Measurements from ENCODE around the gene HEXA. TPM values are rescaled to one million over a fixed set of nuclear protein-coding genes. Genes with fewer than 3 reads are reported as not detected.
A peak's percentile ranks its signal among the peaks of the same experiment; 100 is the strongest.

HEXA gene
- total and polyA plus RNA-seq, 10 donors = 99.1 to 172 (median 117) TPM

GRCh38 chr15:72313448-72313840 lies 62.4 kb downstream of the HEXA start:
- no peak for DNase-seq
- no peaks in the 10 kb centered on the region for H3K36me3 ChIP-seq
- H3K4me3 ChIP-seq = no peak overlapping the region
- 77 to 84% (median 82%) methylated on average over 2 of the region's 2 CpGs for WGBS, 5 donors
- TF ChIP-seq POLR2A (IDR thresholded peaks at IDR 0.05) (no peak), POLR2AphosphoS5 (IDR thresholded peaks at IDR 0.05) (no peak), CTCF (IDR thresholded peaks at IDR 0.05 in 8 of 11, conservative IDR thresholded peaks at IDR 0.05 in 3 of 11) (no peak)
- intact Hi-C loops (cut with DNase I; ENCODE audit: low total_unique reads) = no loop called here
- H3K4me1 ChIP-seq = no peaks in the 10 kb centered on the region
- H3K9me3 ChIP-seq = no peaks in the 10 kb centered on the region
- no peaks in the 10 kb centered on the region for H3K27me3 ChIP-seq (replicated peaks in 1 of 7)
- no peak overlapping the region for H3K27ac ChIP-seq

GRCh38 chr15:72312605-72313447 lies 63.0 kb downstream of the HEXA start:
- Histone ChIP-seq H3K27me3 (replicated peaks in 1 of 7) (no peaks in the 10 kb centered on the region), H3K36me3 (no peaks in the 10 kb centered on the region), H3K4me1 (no peaks in the 10 kb centered on the region), H3K4me3 (no peak overlapping the region), H3K27ac (no peak overlapping the region), H3K9me3 (no peaks in the 10 kb centered on the region)
- DNase-seq = peak; percentile 86
- TF ChIP-seq POLR2A (IDR thresholded peaks at IDR 0.05) = no peak
- peak; percentile 40 to 80 (median 70) for TF ChIP-seq CTCF (IDR thresholded peaks at IDR 0.05 in 8 of 11, conservative IDR thresholded peaks at IDR 0.05 in 3 of 11)
- TF ChIP-seq POLR2AphosphoS5 (IDR thresholded peaks at IDR 0.05) = peak in 2 of 3 donors; percentile 37 to 43
- intact Hi-C loops (cut with DNase I; ENCODE audit: low total_unique reads) = no loop called here
- WGBS, 5 donors = 55 to 73% (median 59%) methylated on average over 2 of the region's 2 CpGs

- Histone ChIP-seq H3K9me3 (no peaks in the 10 kb centered on the region), H3K36me3 (peaks cover 0 to 14% (median 0%) of the 10 kb centered on the region in 6 donors), H3K27ac (no peak overlapping the region), H3K4me1 (peaks cover 0 to 3% (median 0%) of the 10 kb centered on the region in 6 donors), H3K4me3 (no peak overlapping the region), H3K27me3 (replicated peaks in 1 of 7) (no peaks in the 10 kb centered on the region)
- 61 to 80% (median 71%) methylated on average over 5 of the region's 5 CpGs for WGBS, 5 donors
- TF ChIP-seq CTCF (IDR thresholded peaks at IDR 0.05 in 8 of 11, conservative IDR thresholded peaks at IDR 0.05 in 3 of 11) (no peak), POLR2AphosphoS5 (IDR thresholded peaks at IDR 0.05) (no peak), POLR2A (IDR thresholded peaks at IDR 0.05) (no peak)
- intact Hi-C loops (cut with DNase I; ENCODE audit: low total_unique reads) = no loop called here
- DNase-seq = no peak
These were observed 68.8 kb downstream of the HEXA start for GRCh38 chr15:72307026-72307425.

GRCh38 chr15:72306211-72306785 lies 69.5 kb downstream of the HEXA start:
- H3K36me3 ChIP-seq = peaks cover 0 to 15% (median 0%) of the 10 kb centered on the region in 6 donors

More at GRCh38 chr15:72306211-72306785, 69.5 kb downstream of the HEXA start:
- H3K4me3 ChIP-seq = no peak overlapping the region
- TF ChIP-seq CTCF (IDR thresholded peaks at IDR 0.05 in 8 of 11, conservative IDR thresholded peaks at IDR 0.05 in 3 of 11) (no peak), POLR2A (IDR thresholded peaks at IDR 0.05) (no peak), POLR2AphosphoS5 (IDR thresholded peaks at IDR 0.05) (no peak)
- H3K4me1 ChIP-seq = peaks cover 0 to 3% (median 0%) of the 10 kb centered on the region in 6 donors
- H3K27me3 ChIP-seq (replicated peaks in 1 of 7) = no peaks in the 10 kb centered on the region
- WGBS, 5 donors = 39 to 55% (median 42%) methylated on average over 10 of the region's 10 CpGs
- no peak for DNase-seq
- H3K9me3 ChIP-seq = no peaks in the 10 kb centered on the region
- intact Hi-C loops (cut with DNase I; ENCODE audit: low total_unique reads) = no loop called here
- no peak overlapping the region for H3K27ac ChIP-seq
